Adipocyte (in vitro differentiated cells): ENCODE results near the gene BMP6.

Experiments
- DNase-seq: peaks from one replicate; pipeline ENCODE4 v3.0.0-alpha.2; 2015; ENCODE audit warnings: low read depth
- H3K27me3 ChIP-seq: replicated peaks from 2 replicates; pipeline ENCODE4 v1.7.0; 2013; ENCODE audit warnings: mild to moderate bottlenecking, low read length, moderate library complexity; ENCODE audit not compliant: control insufficient read depth, insufficient read depth
- H3K36me3 ChIP-seq: 2 replicates; pipeline ENCODE4 v1.7.0; 2013; ENCODE audit warnings: low read length, mild to moderate bottlenecking, moderate library complexity; ENCODE audit not compliant: control insufficient read depth, insufficient read depth, severe bottlenecking
- H3K4me1 ChIP-seq: 2 replicates; pipeline ENCODE4 v1.7.0; 2013; ENCODE audit warnings: mild to moderate bottlenecking, low read length, moderate library complexity; ENCODE audit not compliant: control insufficient read depth, insufficient read depth
- H3K4me3 ChIP-seq: 2 replicates; pipeline ENCODE4 v1.7.0; 2013; ENCODE audit warnings: mild to moderate bottlenecking, low read length, moderate library complexity
- H3K9ac ChIP-seq: 2 replicates; pipeline ENCODE4 v1.7.0; 2013; ENCODE audit warnings: mild to moderate bottlenecking, low read length, moderate library complexity
- H3K9me3 ChIP-seq: 2 replicates; pipeline ENCODE4 v1.7.0; 2013; ENCODE audit warnings: mild to moderate bottlenecking, low read length, moderate library complexity; ENCODE audit not compliant: control insufficient read depth

Gene BMP6

GRCh38 chr6:7836371-7837026 is 110.6 kb downstream of the BMP6 start:
- Histone ChIP-seq H3K27me3 (no peaks in the 10 kb centered on the region), H3K4me3 (no peak overlapping the region), H3K4me1 (no peaks in the 10 kb centered on the region), H3K36me3 (no peaks in the 10 kb centered on the region), H3K9me3 (no peaks in the 10 kb centered on the region), H3K9ac (no peak overlapping the region)
- no peak for DNase-seq

- Histone ChIP-seq H3K9me3 (peaks cover 2% of the 10 kb centered on the region), H3K36me3 (no peaks in the 10 kb centered on the region), H3K9ac (no peak overlapping the region), H3K27me3 (no peaks in the 10 kb centered on the region), H3K4me1 (peaks cover 4% of the 10 kb centered on the region), H3K4me3 (no peak overlapping the region)
- DNase-seq = peak; percentile 51
Observed at GRCh38 chr6:7841781-7842468, 116.0 kb downstream of the BMP6 start.

GRCh38 chr6:7846966-7847818 is 121.3 kb downstream of the BMP6 start:
- H3K36me3 ChIP-seq = no peaks in the 10 kb centered on the region
- DNase-seq = peak; percentile 70

GRCh38 chr6:7848229-7848628 is 122.3 kb downstream of the BMP6 start:
- no peaks in the 10 kb centered on the region for H3K27me3 ChIP-seq
- no peak for DNase-seq

More at GRCh38 chr6:7846966-7847818, 121.3 kb downstream of the BMP6 start:
- H3K9ac ChIP-seq = no peak overlapping the region
- no peaks in the 10 kb centered on the region for H3K27me3 ChIP-seq
- H3K4me3 ChIP-seq = no peak overlapping the region
- peaks cover 13% of the 10 kb centered on the region for H3K9me3 ChIP-seq
- H3K4me1 ChIP-seq = peaks cover 14% of the 10 kb centered on the region

GRCh38 chr6:7851780-7852179 is 125.9 kb downstream of the BMP6 start:
- Histone ChIP-seq H3K9me3 (peaks cover 21% of the 10 kb centered on the region), H3K4me1 (peaks cover 12% of the 10 kb centered on the region), H3K27me3 (no peaks in the 10 kb centered on the region), H3K4me3 (no peak overlapping the region), H3K36me3 (no peaks in the 10 kb centered on the region), H3K9ac (no peak overlapping the region)
- no peak for DNase-seq

More at GRCh38 chr6:7848229-7848628, 122.3 kb downstream of the BMP6 start:
- Histone ChIP-seq H3K9me3 (peaks cover 21% of the 10 kb centered on the region), H3K36me3 (no peaks in the 10 kb centered on the region), H3K4me1 (peaks cover 14% of the 10 kb centered on the region), H3K4me3 (no peak overlapping the region), H3K9ac (no peak overlapping the region)

- DNase-seq = no peak
- Histone ChIP-seq H3K9ac (no peak overlapping the region), H3K9me3 (no peaks in the 10 kb centered on the region), H3K27me3 (no peaks in the 10 kb centered on the region), H3K4me3 (no peak overlapping the region), H3K4me1 (no peaks in the 10 kb centered on the region), H3K36me3 (no peaks in the 10 kb centered on the region)
Observed at GRCh38 chr6:7859591-7859990, 133.7 kb downstream of the BMP6 start.

- H3K36me3 ChIP-seq = no peaks in the 10 kb centered on the region
- no peak overlapping the region for H3K9ac ChIP-seq
- no peaks in the 10 kb centered on the region for H3K9me3 ChIP-seq
- H3K4me1 ChIP-seq = no peaks in the 10 kb centered on the region
- H3K4me3 ChIP-seq = no peak overlapping the region
- DNase-seq = no peak
- no peaks in the 10 kb centered on the region for H3K27me3 ChIP-seq
Observed at GRCh38 chr6:7865781-7866180, 139.9 kb downstream of the BMP6 start.

GRCh38 chr6:7866526-7866925 is 140.6 kb downstream of the BMP6 start:
- no peak for DNase-seq
- H3K4me3 ChIP-seq = no peak overlapping the region
- no peaks in the 10 kb centered on the region for H3K4me1 ChIP-seq
- H3K9me3 ChIP-seq = no peaks in the 10 kb centered on the region
- H3K9ac ChIP-seq = no peak overlapping the region
- H3K27me3 ChIP-seq = no peaks in the 10 kb centered on the region
- H3K36me3 ChIP-seq = no peaks in the 10 kb centered on the region

GRCh38 chr6:7868926-7869325 is 143.0 kb downstream of the BMP6 start:
- H3K27me3 ChIP-seq = no peaks in the 10 kb centered on the region

GRCh38 chr6:7878401-7878964 is 152.6 kb downstream of the BMP6 start:
- H3K4me1 ChIP-seq = no peaks in the 10 kb centered on the region
- no peak for DNase-seq
- no peak overlapping the region for H3K9ac ChIP-seq
- H3K4me3 ChIP-seq = no peak overlapping the region
- no peaks in the 10 kb centered on the region for H3K9me3 ChIP-seq
- H3K36me3 ChIP-seq = peaks cover 41% of the 10 kb centered on the region
- no peaks in the 10 kb centered on the region for H3K27me3 ChIP-seq

More at GRCh38 chr6:7868926-7869325, 143.0 kb downstream of the BMP6 start:
- no peak for DNase-seq
- Histone ChIP-seq H3K36me3 (no peaks in the 10 kb centered on the region), H3K4me3 (no peak overlapping the region), H3K4me1 (no peaks in the 10 kb centered on the region), H3K9ac (no peak overlapping the region), H3K9me3 (no peaks in the 10 kb centered on the region)

GRCh38 chr6:7879043-7879442 is 153.1 kb downstream of the BMP6 start:
- Histone ChIP-seq H3K36me3 (peaks cover 46% of the 10 kb centered on the region), H3K27me3 (no peaks in the 10 kb centered on the region), H3K9me3 (no peaks in the 10 kb centered on the region), H3K9ac (no peak overlapping the region), H3K4me3 (no peak overlapping the region), H3K4me1 (no peaks in the 10 kb centered on the region)
- DNase-seq = no peak
